CD4-positive, alpha-beta T cell (primary cell): ENCODE data around the gene OVAAL. TPM values are rescaled to one million over a fixed set of nuclear protein-coding genes. Genes with fewer than 3 reads are reported as not detected.

Source experiments
- ATAC-seq: fragments of 200-7000 bp; cut with Tn5 transposase; one replicate; pipeline ENCODE4 v1.10.0; 2022; ENCODE audit warnings: mild to moderate bottlenecking; ENCODE audit not compliant: poor library complexity
- CTCF ChIA-PET: fragments of 350-600 bp; sonication (Branson Sonifier 250); formaldehyde crosslinking; loops from one replicate; lab custom pipeline; 2021; ENCODE audit warnings: antibody characterized with exemption, inconsistent platforms; lab: Charles Lee
- POLR2A ChIA-PET: fragments of 350-600 bp; sonication (Branson Sonifier 250); formaldehyde crosslinking; loops from one replicate; lab custom pipeline; 2021; ENCODE audit warnings: antibody characterized with exemption, inconsistent platforms; lab: Charles Lee
- DNase-seq, 14 experiments: peaks; one replicate each; pipeline ENCODE4 v3.0.0-alpha.2; 2013 to 2020; ENCODE audit warnings: mixed read lengths in 2 of 14
- H3K27ac ChIP-seq, 2 donors: one replicate each; pipeline versions ENCODE4 v1.5.1 to v1.7.0; 2013; ENCODE audit warnings: low read length in 2 of 2, low read depth in 1 of 2, mild to moderate bottlenecking in 1 of 2
- H3K27me3 ChIP-seq, 2 experiments: 1 replicate in 1 of 2; 2 replicates in 1 of 2; pipeline versions ENCODE4 v1.6.1 to v1.7.0; 2013; ENCODE audit warnings: low read length in 2 of 2, control low read depth in 1 of 2, mild to moderate bottlenecking in 1 of 2, moderate library complexity in 1 of 2; ENCODE audit not compliant: insufficient read depth in 2 of 2, control insufficient read depth in 1 of 2
- H3K36me3 ChIP-seq: one replicate; pipeline ENCODE4 v1.6.1; 2013; ENCODE audit warnings: low read length, control low read depth; ENCODE audit not compliant: insufficient read depth
- H3K4me1 ChIP-seq: one replicate; pipeline ENCODE4 v1.6.1; 2013; ENCODE audit warnings: low read length, control low read depth; ENCODE audit not compliant: insufficient read depth
- H3K4me3 ChIP-seq: one replicate; pipeline ENCODE4 v1.5.1; 2013; ENCODE audit warnings: mild to moderate bottlenecking, low read length, moderate library complexity
- H3K9me3 ChIP-seq, 2 experiments: 1 replicate in 1 of 2; 2 replicates in 1 of 2; pipeline versions ENCODE4 v1.6.1 to v1.7.0; 2013; ENCODE audit warnings: low read length in 2 of 2, mild to moderate bottlenecking in 2 of 2, control low read depth in 1 of 2, moderate library complexity in 1 of 2; ENCODE audit not compliant: control insufficient read depth in 1 of 2, insufficient read depth in 1 of 2
- H3K27ac Mint-ChIP-seq: one replicate; pipeline ENCODE4 v1.8.0; 2020; ENCODE audit warnings: mixed read lengths
- H3K27me3 Mint-ChIP-seq: one replicate; pipeline ENCODE4 v1.8.0; 2021; ENCODE audit warnings: mixed read lengths
- H3K36me3 Mint-ChIP-seq: one replicate; pipeline ENCODE4 v1.8.0; 2021; ENCODE audit warnings: low read depth, mixed read lengths
- H3K4me1 Mint-ChIP-seq: one replicate; pipeline ENCODE4 v1.8.0; 2021; ENCODE audit warnings: low read depth, mixed read lengths
- H3K4me3 Mint-ChIP-seq: one replicate; pipeline ENCODE4 v1.8.0; 2020; ENCODE audit warnings: mild to moderate bottlenecking, mixed read lengths
- H3K9me3 Mint-ChIP-seq: one replicate; pipeline ENCODE4 v1.8.0; 2020; ENCODE audit warnings: mixed read lengths
- intact Hi-C, 2 experiments: fragments of 100-400 bp; cut with DNase I in 1 of 2; cut with micrococcal nuclease in 1 of 2; formaldehyde crosslinking; loops; one replicate each; pipeline versions ENCODE4 v1.15.1 to v1.9.0; 2023 to 2025; cut with DNase I, micrococcal nuclease
- total RNA-seq, 174 experiments: library from RNA in 2 of 174; stranded (reverse) in 2 of 174; gene quantifications; one replicate each; pipeline ENCODE4 v1.2.3 and lab custom pipeline; 2021 to 2026
- TF ChIP-seq, protein P1 (sequence below): fragments of 200-600 bp; IDR thresholded peaks from one replicate; pipeline ENCODE4 v1.8.0; 2022; ENCODE audit warnings: antibody characterized with exemption, mild to moderate bottlenecking

OVAAL gene
- total RNA-seq, 2 experiments from 2014 or later, result not detected

DNA sequence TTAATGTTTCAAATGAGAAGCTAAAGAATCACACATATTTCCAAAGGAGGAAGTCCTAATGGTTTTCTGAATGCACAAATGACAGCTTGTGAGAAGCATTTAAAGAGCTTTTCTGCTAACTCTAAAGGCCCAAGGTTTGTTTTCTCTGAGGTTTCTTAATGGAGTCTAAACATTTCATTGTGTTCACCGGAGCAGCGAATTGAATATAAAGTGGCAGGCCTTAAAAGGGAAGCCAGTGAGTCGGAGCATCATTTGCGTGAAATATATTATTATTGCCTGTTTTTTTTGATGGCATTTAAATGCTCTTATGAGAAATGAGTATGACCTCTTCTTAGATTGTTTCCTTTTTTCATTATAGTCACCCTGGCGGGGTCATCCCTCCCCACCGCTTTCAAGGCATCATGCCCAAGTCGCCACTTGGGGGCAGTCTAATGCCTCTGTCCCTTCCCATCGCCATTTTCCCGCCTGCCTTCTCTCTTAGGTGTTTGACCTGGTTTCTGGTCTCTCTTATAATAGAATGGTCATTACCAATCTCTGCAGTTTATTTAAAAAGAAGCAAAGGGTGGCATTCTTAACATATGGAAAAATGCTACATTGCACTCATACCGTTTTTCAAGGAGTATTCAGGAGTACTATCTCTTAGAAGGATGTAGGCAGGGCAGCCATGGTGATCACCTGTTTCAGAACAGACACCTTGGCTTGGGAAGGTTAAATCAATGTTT lies 25.3 kb upstream of the OVAAL start:
- Histone ChIP-seq H3K27me3 (no peaks in the 10 kb centered on the region), H3K4me3 (no peak overlapping the region), H3K36me3 (no peaks in the 10 kb centered on the region), H3K27ac (no peak overlapping the region), H3K9me3 (no peaks in the 10 kb centered on the region), H3K4me1 (no peaks in the 10 kb centered on the region)
- DNase-seq (peak; percentile 33 to 74 (median 44)), ATAC-seq (peak; percentile 62)
- CTCF ChIA-PET, result no interaction called here
- H3K9me3 Mint-ChIP-seq, result no peaks in the 10 kb centered on the region
- POLR2A ChIA-PET, result no interaction called here
- no peaks in the 10 kb centered on the region for H3K27me3 Mint-ChIP-seq
- H3K36me3 Mint-ChIP-seq, result no peaks in the 10 kb centered on the region
- TF ChIP-seq, protein P1, sequence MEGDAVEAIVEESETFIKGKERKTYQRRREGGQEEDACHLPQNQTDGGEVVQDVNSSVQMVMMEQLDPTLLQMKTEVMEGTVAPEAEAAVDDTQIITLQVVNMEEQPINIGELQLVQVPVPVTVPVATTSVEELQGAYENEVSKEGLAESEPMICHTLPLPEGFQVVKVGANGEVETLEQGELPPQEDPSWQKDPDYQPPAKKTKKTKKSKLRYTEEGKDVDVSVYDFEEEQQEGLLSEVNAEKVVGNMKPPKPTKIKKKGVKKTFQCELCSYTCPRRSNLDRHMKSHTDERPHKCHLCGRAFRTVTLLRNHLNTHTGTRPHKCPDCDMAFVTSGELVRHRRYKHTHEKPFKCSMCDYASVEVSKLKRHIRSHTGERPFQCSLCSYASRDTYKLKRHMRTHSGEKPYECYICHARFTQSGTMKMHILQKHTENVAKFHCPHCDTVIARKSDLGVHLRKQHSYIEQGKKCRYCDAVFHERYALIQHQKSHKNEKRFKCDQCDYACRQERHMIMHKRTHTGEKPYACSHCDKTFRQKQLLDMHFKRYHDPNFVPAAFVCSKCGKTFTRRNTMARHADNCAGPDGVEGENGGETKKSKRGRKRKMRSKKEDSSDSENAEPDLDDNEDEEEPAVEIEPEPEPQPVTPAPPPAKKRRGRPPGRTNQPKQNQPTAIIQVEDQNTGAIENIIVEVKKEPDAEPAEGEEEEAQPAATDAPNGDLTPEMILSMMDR, result peak; percentile 62
- no peaks in the 10 kb centered on the region for H3K4me1 Mint-ChIP-seq
- intact Hi-C loops, result loop anchor here (1.0 to 5.0 kb wide), 3 partner anchors 328 to 634 kb away; no protein-coding TSS in a partner anchor
- H3K4me3 Mint-ChIP-seq, result no peak overlapping the region
- H3K27ac Mint-ChIP-seq, result no peak overlapping the region

DNA sequence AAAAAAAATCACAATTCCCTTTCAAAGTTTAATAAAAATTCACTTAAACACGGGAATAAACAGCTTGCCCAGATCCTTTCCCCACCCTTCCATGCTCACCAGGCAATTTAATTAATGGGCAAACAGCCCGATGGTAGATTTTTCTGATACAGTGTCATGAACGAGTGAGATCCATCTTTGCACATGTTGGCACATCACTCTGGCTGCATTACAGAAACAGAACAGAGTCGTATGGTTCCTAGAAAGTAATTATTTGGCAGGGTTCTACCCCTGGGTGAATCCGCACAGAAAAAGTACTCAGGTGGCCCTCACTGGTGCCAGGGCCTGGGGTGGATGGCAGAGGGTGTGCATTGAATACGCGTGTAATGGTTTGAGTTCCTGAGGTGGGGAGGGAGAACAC lies 24.6 kb upstream of the OVAAL start:
- no peaks in the 10 kb centered on the region for H3K9me3 ChIP-seq
- no peaks in the 10 kb centered on the region for H3K36me3 ChIP-seq
- DNase-seq (no peak), ATAC-seq (no peak)
- TF ChIP-seq, protein P1, result no peak
- H3K27me3 ChIP-seq, result peaks cover 0 to 2% of the 10 kb centered on the region in 2 experiments
- Mint-ChIP-seq H3K4me3 (no peak overlapping the region), H3K4me1 (no peaks in the 10 kb centered on the region), H3K9me3 (no peaks in the 10 kb centered on the region), H3K27ac (no peak overlapping the region), H3K36me3 (no peaks in the 10 kb centered on the region), H3K27me3 (no peaks in the 10 kb centered on the region)
- ChIA-PET CTCF (no interaction called here), POLR2A (no interaction called here)
- H3K4me3 ChIP-seq, result no peak overlapping the region
- no peak overlapping the region for H3K27ac ChIP-seq
- no peaks in the 10 kb centered on the region for H3K4me1 ChIP-seq
- intact Hi-C loops, result loop anchor here (5.0 kb wide), 2 partner anchors 328 to 633 kb away; no protein-coding TSS in a partner anchor

DNA sequence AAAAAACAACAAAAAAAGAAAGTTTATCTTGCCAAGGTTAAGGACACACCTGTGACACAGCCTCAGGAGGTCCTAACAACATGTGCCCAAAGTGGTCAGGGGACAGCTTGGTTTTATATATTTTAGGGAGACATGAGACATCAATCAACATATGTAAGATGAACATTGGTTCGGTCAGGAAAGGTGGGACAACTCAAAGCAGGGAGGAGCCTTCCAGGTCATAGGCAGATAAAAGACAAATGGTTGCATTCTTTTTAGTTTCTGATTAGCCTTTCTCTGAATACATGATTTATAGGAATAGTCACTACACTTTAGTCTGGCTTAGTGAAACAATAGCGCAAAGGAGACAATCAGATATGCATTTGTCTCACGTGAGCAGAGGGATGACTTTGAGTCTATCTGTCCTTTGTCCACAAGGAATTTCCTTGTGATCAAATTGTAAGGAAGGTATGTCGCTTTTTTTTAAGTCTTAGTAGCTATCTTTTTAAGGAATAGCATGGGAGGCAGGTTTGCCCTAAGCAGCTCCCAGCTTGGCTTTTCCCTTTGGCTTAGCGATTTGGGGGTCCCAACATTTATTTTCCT lies 23.3 kb upstream of the OVAAL start:
- no peak overlapping the region for H3K4me3 ChIP-seq
- Mint-ChIP-seq H3K4me1 (no peaks in the 10 kb centered on the region), H3K27me3 (no peaks in the 10 kb centered on the region), H3K36me3 (no peaks in the 10 kb centered on the region), H3K27ac (no peak overlapping the region), H3K9me3 (no peaks in the 10 kb centered on the region), H3K4me3 (no peak overlapping the region)
- TF ChIP-seq, protein P1, result no peak
- DNase-seq (no peak), ATAC-seq (no peak)
- POLR2A ChIA-PET, result no interaction called here
- no peaks in the 10 kb centered on the region for H3K9me3 ChIP-seq
- CTCF ChIA-PET, result no interaction called here
- H3K27ac ChIP-seq, result no peak overlapping the region
- H3K27me3 ChIP-seq, result peaks cover 0 to 2% of the 10 kb centered on the region in 2 experiments
- H3K4me1 ChIP-seq, result no peaks in the 10 kb centered on the region
- no peaks in the 10 kb centered on the region for H3K36me3 ChIP-seq
- intact Hi-C loops, result no loop called here
